ENCODE results near the gene NCOA7.

- no peak for TF ChIP-seq CTCF (IDR thresholded peaks at IDR 0.05)
- TF ChIP-seq POLR2A (IDR thresholded peaks at IDR 0.05), result no peak
Measured at GRCh38 chr6:125753937-125754259, 36.9 kb upstream of the NCOA7 start.
